ENCODE data around the gene RPL7L1.
"Not testable (repeated sequence)": the region's sequence is repeated elsewhere in the genome, so short reads cannot be mapped to it uniquely, and the experiment has no call there.

RPL7L1 gene

GRCh38 chr6:42879372-42880239 is at the start of gene RPL7L1:
RPL7L1 (plus strand) TSS chr6:42879616; CDS start chr6:42879911, 295 bp downstream.
- DNase-seq = peak; percentile 85

- DNase-seq = no peak
These were observed 48.2 kb upstream of the RPL7L1 start for GRCh38 chr6:42831237-42831636.

GRCh38 chr6:42834056-42834455 is 45.4 kb upstream of the RPL7L1 start:
- no peak for DNase-seq

GRCh38 chr6:42841844-42842584 is 37.4 kb upstream of the RPL7L1 start:
- no peak for DNase-seq

- DNase-seq = no peak
These were observed 34.1 kb upstream of the RPL7L1 start for GRCh38 chr6:42845327-42845694.

GRCh38 chr6:42846505-42846904 is 32.9 kb upstream of the RPL7L1 start:
- no peak for DNase-seq

GRCh38 chr6:42848700-42849099 is 30.7 kb upstream of the RPL7L1 start:
- DNase-seq = no peak

GRCh38 chr6:42851599-42851998 is 27.8 kb upstream of the RPL7L1 start:
- no peak for DNase-seq

GRCh38 chr6:42860036-42860435 is 19.4 kb upstream of the RPL7L1 start:
- no peak for DNase-seq

GRCh38 chr6:42860481-42860880 is 18.9 kb upstream of the RPL7L1 start:
- no peak for DNase-seq

- no peak for DNase-seq
These were observed 14.8 kb upstream of the RPL7L1 start for GRCh38 chr6:42864602-42865001.

GRCh38 chr6:42870145-42870936 is 9.1 kb upstream of the RPL7L1 start:
- no peak for DNase-seq

- DNase-seq = no peak
These were observed 7.7 kb upstream of the RPL7L1 start for GRCh38 chr6:42871711-42872110.

- no peak for DNase-seq
These were observed 6.1 kb upstream of the RPL7L1 start for GRCh38 chr6:42873313-42873712.

- no peak for DNase-seq
These were observed 1.7 kb upstream of the RPL7L1 start for GRCh38 chr6:42877695-42878094.

GRCh38 chr6:42880240-42880817 is 913 bp downstream of the RPL7L1 start:
- DNase-seq = not testable (repeated sequence)

GRCh38 chr6:42880871-42881270 is 1.5 kb downstream of the RPL7L1 start:
- not testable (repeated sequence) for DNase-seq

GRCh38 chr6:42885702-42886101 is 6.3 kb downstream of the RPL7L1 start:
- DNase-seq = no peak

- DNase-seq = not testable (repeated sequence)
These were observed 8.8 kb downstream of the RPL7L1 start for GRCh38 chr6:42888201-42888600.

GRCh38 chr6:42889815-42890214 is 10.4 kb downstream of the RPL7L1 start:
- DNase-seq = no peak

GRCh38 chr6:42890311-42891198 is 11.1 kb downstream of the RPL7L1 start:
- peak; percentile 92 for DNase-seq

GRCh38 chr6:42891199-42891722 is 11.8 kb downstream of the RPL7L1 start:
- no peak for DNase-seq
